GM18519 (cell line): ENCODE results near the gene STAT5A.
A peak's percentile ranks its signal among the peaks of the same experiment; 100 is the strongest.

Source experiments
- ATAC-seq: cut with Tn5 transposase; IDR thresholded peaks from one replicate; pipeline ENCODE4 v1.9.1; 2021; ENCODE audit warnings: mild to moderate bottlenecking, moderate library complexity; ENCODE audit not compliant: unreplicated experiment, low FRiP score

Gene STAT5A

GRCh38 chr17:42322382-42323267 lies 34.3 kb downstream of the STAT5A start:
- ATAC-seq = peak; percentile 49

GRCh38 chr17:42323268-42323773 lies 35.0 kb downstream of the STAT5A start:
- ATAC-seq = no peak

- ATAC-seq = no peak
These were observed 36.7 kb downstream of the STAT5A start for GRCh38 chr17:42325026-42325425.

- no peak for ATAC-seq
These were observed 41.0 kb downstream of the STAT5A start for GRCh38 chr17:42329025-42329976.

GRCh38 chr17:42333053-42333452 lies 44.8 kb downstream of the STAT5A start:
- ATAC-seq = no peak

GRCh38 chr17:42334677-42335076 lies 46.4 kb downstream of the STAT5A start:
- no peak for ATAC-seq

GRCh38 chr17:42337442-42337841 lies 49.1 kb downstream of the STAT5A start:
- ATAC-seq = no peak

GRCh38 chr17:42338427-42338985 lies 50.2 kb downstream of the STAT5A start:
- no peak for ATAC-seq

GRCh38 chr17:42339221-42339620 lies 50.9 kb downstream of the STAT5A start:
- no peak for ATAC-seq

- ATAC-seq = no peak
These were observed 52.4 kb downstream of the STAT5A start for GRCh38 chr17:42340691-42341127.

- no peak for ATAC-seq
These were observed 53.3 kb downstream of the STAT5A start for GRCh38 chr17:42341568-42341967.

- ATAC-seq = no peak
These were observed 54.1 kb downstream of the STAT5A start for GRCh38 chr17:42342242-42343008.

- ATAC-seq = no peak
These were observed 57.2 kb downstream of the STAT5A start for GRCh38 chr17:42345396-42346073.

- no peak for ATAC-seq
These were observed 58.2 kb downstream of the STAT5A start for GRCh38 chr17:42346481-42346880.

GRCh38 chr17:42347198-42347597 lies 58.9 kb downstream of the STAT5A start:
- no peak for ATAC-seq

GRCh38 chr17:42347606-42348005 lies 59.3 kb downstream of the STAT5A start:
- ATAC-seq = no peak

- ATAC-seq = no peak
These were observed 59.8 kb downstream of the STAT5A start for GRCh38 chr17:42348104-42348503.

- ATAC-seq = no peak
These were observed 66.9 kb downstream of the STAT5A start for GRCh38 chr17:42354956-42355843.
